GM12878 (cell line): ENCODE data around the gene TPM4. TPM values are rescaled to one million over a fixed set of nuclear protein-coding genes. Genes with fewer than 3 reads are reported as not detected.

Experiments
- ASH2L ChIP-seq: fragments of 300-600, 200-600 bp; sonication (generic); IDR thresholded peaks from 2 replicates; pipeline ENCODE4 v1.6.1; 2017; ENCODE audit warnings: low read depth, mild to moderate bottlenecking, borderline replicate concordance
- CREM ChIP-seq: IDR thresholded peaks from 2 replicates; pipeline ENCODE4 v1.6.1; 2014; ENCODE audit warnings: antibody characterized with exemption, low read depth
- NFIC ChIP-seq: IDR thresholded peaks from 2 replicates; pipeline ENCODE4 v1.6.1; 2012; ENCODE audit warnings: low read depth, mild to moderate bottlenecking, inconsistent platforms, low read length, moderate library complexity
- NR2C2 ChIP-seq: IDR thresholded peaks from 2 replicates; pipeline ENCODE4 v1.6.1; 2011; ENCODE audit warnings: borderline replicate concordance, low read depth; ENCODE audit not compliant: control insufficient read depth, insufficient read length
- RFX5 ChIP-seq: IDR thresholded peaks from 2 replicates; pipeline ENCODE4 v1.6.1; 2011; ENCODE audit warnings: low read depth, low read length, improper control_type of control experiment
- ZNF24 ChIP-seq: fragments of 450-650 bp; IDR thresholded peaks from 2 replicates; pipeline ENCODE4 v1.6.1; 2017; ENCODE audit warnings: antibody characterized with exemption, mild to moderate bottlenecking
- polyA plus RNA-seq, 11 experiments: library from polyadenylated mRNA; depleted of rRNA in 4 of 11; unstranded in 6 of 11; stranded (reverse) in 5 of 11; fragments of >200 nt; fragmentation: Nextera tagmentation in 4 of 11; fragmentation: Illumina TruSeq in 1 of 11; extraction: Ambion mirVana in 4 of 11; extraction: Trizol in 1 of 11; gene quantifications; 1 replicate in 1 of 11; 2 replicates in 10 of 11; pipeline versions ENCODE4 v1.2.1 to v1.2.3, GENCODE V29; 2011 to 2016; ENCODE audit warnings: inconsistent platforms in 2 of 11, missing spikeins in 2 of 11, low read depth in 1 of 11
- total RNA-seq, 4 experiments: library from RNA; depleted of rRNA in 3 of 4; stranded (reverse); fragments of >200 nt in 3 of 4; fragmentation: Illumina TruSeq in 1 of 4; extraction: Trizol in 1 of 4; gene quantifications; 2 replicates each; pipeline versions ENCODE4 v1.2.1 to v1.2.3, GENCODE V29; 2013 to 2021
- TF ChIP-seq, protein P1 (sequence below): fragments of 450-650 bp; IDR thresholded peaks from 2 replicates; pipeline ENCODE4 v1.6.1; 2018; ENCODE audit warnings: mild to moderate bottlenecking, low read depth, moderate library complexity; ENCODE audit not compliant: partially characterized antibody
- TF ChIP-seq, protein P2 (sequence below): IDR thresholded peaks from 2 replicates; pipeline ENCODE4 v1.6.1; 2012; ENCODE audit warnings: low read depth, low read length, improper control_type of control experiment
- TF ChIP-seq, protein P3 (sequence below): IDR thresholded peaks from 2 replicates; pipeline ENCODE4 v1.6.1; 2011; ENCODE audit warnings: borderline replicate concordance, low read depth, mild to moderate bottlenecking, moderate library complexity, mixed read lengths, low read length; ENCODE audit not compliant: insufficient read depth; ENCODE audit errors: extremely low read length
- TF ChIP-seq, protein P4 (sequence below): fragments of 450-650 bp; formaldehyde crosslinking; IDR thresholded peaks from 2 replicates; pipeline ENCODE4 v1.4.0; 2020; ENCODE audit warnings: mild to moderate bottlenecking, moderate library complexity
- TF ChIP-seq, protein P5 (sequence below): IDR thresholded peaks from 2 replicates; pipeline ENCODE4 v1.6.1; 2012; ENCODE audit warnings: improper control_type of control experiment, low read depth, low read length; ENCODE audit not compliant: insufficient replicate concordance
- TF ChIP-seq, protein P6 (sequence below): fragments of 450-650 bp; IDR thresholded peaks from 2 replicates; pipeline ENCODE4 v1.6.1; 2014; ENCODE audit warnings: mild to moderate bottlenecking

The TPM4 gene
- total and polyA plus RNA-seq, 10 of the 15 experiments (the other 5 are each of a cell fraction or from before 2014, with no cell fraction given), result 183 to 620 (median 407) TPM

DNA sequence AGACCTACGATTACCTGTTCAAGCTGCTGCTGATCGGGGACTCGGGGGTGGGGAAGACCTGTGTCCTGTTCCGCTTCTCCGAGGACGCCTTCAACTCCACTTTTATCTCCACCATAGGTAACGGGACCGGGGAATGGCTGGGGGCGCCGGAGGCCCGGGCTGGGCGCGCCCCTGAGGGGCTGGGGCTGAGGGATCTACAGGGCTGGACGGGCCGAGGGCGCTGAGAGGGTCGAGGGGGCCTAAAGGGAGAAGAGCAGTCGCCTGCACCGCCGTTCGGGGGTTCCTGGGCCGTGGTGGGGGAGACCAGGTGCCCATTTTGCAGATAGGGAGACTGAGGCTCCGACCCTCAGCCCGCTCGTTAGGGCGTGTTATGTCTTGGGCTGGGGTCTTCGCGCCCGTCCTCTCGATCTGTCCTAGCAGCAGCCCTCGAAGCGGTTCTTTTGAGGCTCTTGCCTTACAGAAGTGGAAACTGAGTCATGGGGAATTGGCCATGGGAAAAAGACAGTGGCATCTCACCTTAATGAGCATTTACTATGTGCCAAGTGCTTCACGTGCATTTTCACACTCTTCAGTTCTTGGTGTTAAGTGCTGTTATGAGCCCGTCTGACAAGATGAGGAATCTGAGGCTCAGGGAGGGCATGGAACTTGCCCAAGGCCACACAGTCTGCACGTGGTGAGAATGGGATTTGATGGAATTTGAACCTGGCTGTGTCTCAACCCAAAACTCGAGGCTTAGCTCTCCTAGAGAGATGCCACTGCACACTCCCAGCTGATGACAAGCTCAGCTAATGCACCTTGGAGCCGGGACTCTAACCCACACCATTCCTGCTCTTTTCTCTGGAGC lies 35.8 kb downstream of the TPM4 start (continued):
- TF ChIP-seq, protein P1, sequence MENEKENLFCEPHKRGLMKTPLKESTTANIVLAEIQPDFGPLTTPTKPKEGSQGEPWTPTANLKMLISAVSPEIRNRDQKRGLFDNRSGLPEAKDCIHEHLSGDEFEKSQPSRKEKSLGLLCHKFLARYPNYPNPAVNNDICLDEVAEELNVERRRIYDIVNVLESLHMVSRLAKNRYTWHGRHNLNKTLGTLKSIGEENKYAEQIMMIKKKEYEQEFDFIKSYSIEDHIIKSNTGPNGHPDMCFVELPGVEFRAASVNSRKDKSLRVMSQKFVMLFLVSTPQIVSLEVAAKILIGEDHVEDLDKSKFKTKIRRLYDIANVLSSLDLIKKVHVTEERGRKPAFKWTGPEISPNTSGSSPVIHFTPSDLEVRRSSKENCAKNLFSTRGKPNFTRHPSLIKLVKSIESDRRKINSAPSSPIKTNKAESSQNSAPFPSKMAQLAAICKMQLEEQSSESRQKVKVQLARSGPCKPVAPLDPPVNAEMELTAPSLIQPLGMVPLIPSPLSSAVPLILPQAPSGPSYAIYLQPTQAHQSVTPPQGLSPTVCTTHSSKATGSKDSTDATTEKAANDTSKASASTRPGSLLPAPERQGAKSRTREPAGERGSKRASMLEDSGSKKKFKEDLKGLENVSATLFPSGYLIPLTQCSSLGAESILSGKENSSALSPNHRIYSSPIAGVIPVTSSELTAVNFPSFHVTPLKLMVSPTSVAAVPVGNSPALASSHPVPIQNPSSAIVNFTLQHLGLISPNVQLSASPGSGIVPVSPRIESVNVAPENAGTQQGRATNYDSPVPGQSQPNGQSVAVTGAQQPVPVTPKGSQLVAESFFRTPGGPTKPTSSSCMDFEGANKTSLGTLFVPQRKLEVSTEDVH, result no peak
- TF ChIP-seq, protein P2, sequence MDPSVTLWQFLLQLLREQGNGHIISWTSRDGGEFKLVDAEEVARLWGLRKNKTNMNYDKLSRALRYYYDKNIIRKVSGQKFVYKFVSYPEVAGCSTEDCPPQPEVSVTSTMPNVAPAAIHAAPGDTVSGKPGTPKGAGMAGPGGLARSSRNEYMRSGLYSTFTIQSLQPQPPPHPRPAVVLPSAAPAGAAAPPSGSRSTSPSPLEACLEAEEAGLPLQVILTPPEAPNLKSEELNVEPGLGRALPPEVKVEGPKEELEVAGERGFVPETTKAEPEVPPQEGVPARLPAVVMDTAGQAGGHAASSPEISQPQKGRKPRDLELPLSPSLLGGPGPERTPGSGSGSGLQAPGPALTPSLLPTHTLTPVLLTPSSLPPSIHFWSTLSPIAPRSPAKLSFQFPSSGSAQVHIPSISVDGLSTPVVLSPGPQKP, result no peak
- TF ChIP-seq, protein P3, sequence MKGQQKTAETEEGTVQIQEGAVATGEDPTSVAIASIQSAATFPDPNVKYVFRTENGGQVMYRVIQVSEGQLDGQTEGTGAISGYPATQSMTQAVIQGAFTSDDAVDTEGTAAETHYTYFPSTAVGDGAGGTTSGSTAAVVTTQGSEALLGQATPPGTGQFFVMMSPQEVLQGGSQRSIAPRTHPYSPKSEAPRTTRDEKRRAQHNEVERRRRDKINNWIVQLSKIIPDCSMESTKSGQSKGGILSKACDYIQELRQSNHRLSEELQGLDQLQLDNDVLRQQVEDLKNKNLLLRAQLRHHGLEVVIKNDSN, result no peak
- TF ChIP-seq ZNF24 (no peak), NR2C2 (no peak), CREM (no peak), RFX5 (no peak), NFIC (no peak), ASH2L (no peak)
- TF ChIP-seq, protein P4, sequence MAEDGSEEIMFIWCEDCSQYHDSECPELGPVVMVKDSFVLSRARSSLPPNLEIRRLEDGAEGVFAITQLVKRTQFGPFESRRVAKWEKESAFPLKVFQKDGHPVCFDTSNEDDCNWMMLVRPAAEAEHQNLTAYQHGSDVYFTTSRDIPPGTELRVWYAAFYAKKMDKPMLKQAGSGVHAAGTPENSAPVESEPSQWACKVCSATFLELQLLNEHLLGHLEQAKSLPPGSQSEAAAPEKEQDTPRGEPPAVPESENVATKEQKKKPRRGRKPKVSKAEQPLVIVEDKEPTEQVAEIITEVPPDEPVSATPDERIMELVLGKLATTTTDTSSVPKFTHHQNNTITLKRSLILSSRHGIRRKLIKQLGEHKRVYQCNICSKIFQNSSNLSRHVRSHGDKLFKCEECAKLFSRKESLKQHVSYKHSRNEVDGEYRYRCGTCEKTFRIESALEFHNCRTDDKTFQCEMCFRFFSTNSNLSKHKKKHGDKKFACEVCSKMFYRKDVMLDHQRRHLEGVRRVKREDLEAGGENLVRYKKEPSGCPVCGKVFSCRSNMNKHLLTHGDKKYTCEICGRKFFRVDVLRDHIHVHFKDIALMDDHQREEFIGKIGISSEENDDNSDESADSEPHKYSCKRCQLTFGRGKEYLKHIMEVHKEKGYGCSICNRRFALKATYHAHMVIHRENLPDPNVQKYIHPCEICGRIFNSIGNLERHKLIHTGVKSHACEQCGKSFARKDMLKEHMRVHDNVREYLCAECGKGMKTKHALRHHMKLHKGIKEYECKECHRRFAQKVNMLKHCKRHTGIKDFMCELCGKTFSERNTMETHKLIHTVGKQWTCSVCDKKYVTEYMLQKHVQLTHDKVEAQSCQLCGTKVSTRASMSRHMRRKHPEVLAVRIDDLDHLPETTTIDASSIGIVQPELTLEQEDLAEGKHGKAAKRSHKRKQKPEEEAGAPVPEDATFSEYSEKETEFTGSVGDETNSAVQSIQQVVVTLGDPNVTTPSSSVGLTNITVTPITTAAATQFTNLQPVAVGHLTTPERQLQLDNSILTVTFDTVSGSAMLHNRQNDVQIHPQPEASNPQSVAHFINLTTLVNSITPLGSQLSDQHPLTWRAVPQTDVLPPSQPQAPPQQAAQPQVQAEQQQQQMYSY (CRISPR knock-in tag), result no peak
- TF ChIP-seq, protein P5, sequence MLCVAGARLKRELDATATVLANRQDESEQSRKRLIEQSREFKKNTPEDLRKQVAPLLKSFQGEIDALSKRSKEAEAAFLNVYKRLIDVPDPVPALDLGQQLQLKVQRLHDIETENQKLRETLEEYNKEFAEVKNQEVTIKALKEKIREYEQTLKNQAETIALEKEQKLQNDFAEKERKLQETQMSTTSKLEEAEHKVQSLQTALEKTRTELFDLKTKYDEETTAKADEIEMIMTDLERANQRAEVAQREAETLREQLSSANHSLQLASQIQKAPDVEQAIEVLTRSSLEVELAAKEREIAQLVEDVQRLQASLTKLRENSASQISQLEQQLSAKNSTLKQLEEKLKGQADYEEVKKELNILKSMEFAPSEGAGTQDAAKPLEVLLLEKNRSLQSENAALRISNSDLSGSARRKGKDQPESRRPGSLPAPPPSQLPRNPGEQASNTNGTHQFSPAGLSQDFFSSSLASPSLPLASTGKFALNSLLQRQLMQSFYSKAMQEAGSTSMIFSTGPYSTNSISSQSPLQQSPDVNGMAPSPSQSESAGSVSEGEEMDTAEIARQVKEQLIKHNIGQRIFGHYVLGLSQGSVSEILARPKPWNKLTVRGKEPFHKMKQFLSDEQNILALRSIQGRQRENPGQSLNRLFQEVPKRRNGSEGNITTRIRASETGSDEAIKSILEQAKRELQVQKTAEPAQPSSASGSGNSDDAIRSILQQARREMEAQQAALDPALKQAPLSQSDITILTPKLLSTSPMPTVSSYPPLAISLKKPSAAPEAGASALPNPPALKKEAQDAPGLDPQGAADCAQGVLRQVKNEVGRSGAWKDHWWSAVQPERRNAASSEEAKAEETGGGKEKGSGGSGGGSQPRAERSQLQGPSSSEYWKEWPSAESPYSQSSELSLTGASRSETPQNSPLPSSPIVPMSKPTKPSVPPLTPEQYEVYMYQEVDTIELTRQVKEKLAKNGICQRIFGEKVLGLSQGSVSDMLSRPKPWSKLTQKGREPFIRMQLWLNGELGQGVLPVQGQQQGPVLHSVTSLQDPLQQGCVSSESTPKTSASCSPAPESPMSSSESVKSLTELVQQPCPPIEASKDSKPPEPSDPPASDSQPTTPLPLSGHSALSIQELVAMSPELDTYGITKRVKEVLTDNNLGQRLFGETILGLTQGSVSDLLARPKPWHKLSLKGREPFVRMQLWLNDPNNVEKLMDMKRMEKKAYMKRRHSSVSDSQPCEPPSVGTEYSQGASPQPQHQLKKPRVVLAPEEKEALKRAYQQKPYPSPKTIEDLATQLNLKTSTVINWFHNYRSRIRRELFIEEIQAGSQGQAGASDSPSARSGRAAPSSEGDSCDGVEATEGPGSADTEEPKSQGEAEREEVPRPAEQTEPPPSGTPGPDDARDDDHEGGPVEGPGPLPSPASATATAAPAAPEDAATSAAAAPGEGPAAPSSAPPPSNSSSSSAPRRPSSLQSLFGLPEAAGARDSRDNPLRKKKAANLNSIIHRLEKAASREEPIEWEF, result no peak
- TF ChIP-seq, protein P6, sequence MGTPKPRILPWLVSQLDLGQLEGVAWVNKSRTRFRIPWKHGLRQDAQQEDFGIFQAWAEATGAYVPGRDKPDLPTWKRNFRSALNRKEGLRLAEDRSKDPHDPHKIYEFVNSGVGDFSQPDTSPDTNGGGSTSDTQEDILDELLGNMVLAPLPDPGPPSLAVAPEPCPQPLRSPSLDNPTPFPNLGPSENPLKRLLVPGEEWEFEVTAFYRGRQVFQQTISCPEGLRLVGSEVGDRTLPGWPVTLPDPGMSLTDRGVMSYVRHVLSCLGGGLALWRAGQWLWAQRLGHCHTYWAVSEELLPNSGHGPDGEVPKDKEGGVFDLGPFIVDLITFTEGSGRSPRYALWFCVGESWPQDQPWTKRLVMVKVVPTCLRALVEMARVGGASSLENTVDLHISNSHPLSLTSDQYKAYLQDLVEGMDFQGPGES, result no peak
